PFSK-1 (cell line): ENCODE measurements around the gene ACADL.

Experiments used
- FOXP2 ChIP-seq: optimal IDR thresholded peaks from 2 replicates; pipeline ENCODE3; 2011; ENCODE audit warnings: borderline replicate concordance, control low read depth, inconsistent platforms; ENCODE audit not compliant: insufficient read depth; ENCODE audit errors: extremely low read length, extremely low read depth
- POLR2AphosphoS5 ChIP-seq: IDR thresholded peaks from 2 replicates; pipeline ENCODE4 v1.6.1; 2012; ENCODE audit warnings: low read depth, mild to moderate bottlenecking, control low read depth, low read length, moderate library complexity
- REST ChIP-seq, 2 experiments: IDR thresholded peaks; 2 replicates each; pipeline versions ENCODE4 v1.6.1 to v1.8.0; 2011 to 2012; ENCODE audit warnings: low read depth in 2 of 2, low read length in 2 of 2, control low read depth in 1 of 2, inconsistent platforms in 1 of 2, mild to moderate bottlenecking in 1 of 2, moderate library complexity in 1 of 2; ENCODE audit not compliant: insufficient read depth in 1 of 2
- SIN3A ChIP-seq: IDR thresholded peaks from 2 replicates; pipeline ENCODE4 v1.6.1; 2012; ENCODE audit warnings: mild to moderate bottlenecking, low read length, moderate library complexity, borderline replicate concordance; ENCODE audit not compliant: insufficient read depth
- TAF1 ChIP-seq: IDR thresholded peaks from 2 replicates; pipeline ENCODE4 v1.6.1; 2012; ENCODE audit warnings: low read length, control low read depth, borderline replicate concordance; ENCODE audit not compliant: insufficient read depth

The ACADL gene

GRCh38 chr2:210210185-210210584 lies 15.1 kb downstream of the ACADL start:
- TF ChIP-seq SIN3A (no peak), POLR2AphosphoS5 (no peak), TAF1 (no peak), REST (IDR thresholded peaks at IDR 0.05; ENCODE audit: insufficient read depth in 1 of 2, low read depth in 2 of 2, low read length in 2 of 2) (no peak), FOXP2 (no peak)

GRCh38 chr2:210207929-210208328 lies 17.3 kb downstream of the ACADL start:
- TF ChIP-seq POLR2AphosphoS5 (no peak), SIN3A (no peak), TAF1 (no peak), FOXP2 (no peak), REST (IDR thresholded peaks at IDR 0.05; ENCODE audit: insufficient read depth in 1 of 2, low read depth in 2 of 2, low read length in 2 of 2) (no peak)

- TF ChIP-seq REST (IDR thresholded peaks at IDR 0.05; ENCODE audit: insufficient read depth in 1 of 2, low read depth in 2 of 2, low read length in 2 of 2) (no peak), FOXP2 (no peak), SIN3A (no peak), POLR2AphosphoS5 (no peak), TAF1 (no peak)
These were observed 21.7 kb downstream of the ACADL start for GRCh38 chr2:210203558-210203957.

GRCh38 chr2:210203147-210203546 lies 22.1 kb downstream of the ACADL start:
- TF ChIP-seq REST (IDR thresholded peaks at IDR 0.05; ENCODE audit: insufficient read depth in 1 of 2, low read depth in 2 of 2, low read length in 2 of 2) (no peak), FOXP2 (no peak), POLR2AphosphoS5 (no peak), TAF1 (no peak), SIN3A (no peak)

- no peak for TF ChIP-seq REST (IDR thresholded peaks at IDR 0.05; ENCODE audit: insufficient read depth in 1 of 2, low read depth in 2 of 2, low read length in 2 of 2)
- no peak for TF ChIP-seq SIN3A
- TF ChIP-seq POLR2AphosphoS5 = no peak
- no peak for TF ChIP-seq TAF1
These were observed 25.4 kb downstream of the ACADL start for GRCh38 chr2:210199854-210200253.
